ENCODE results near the gene SH3TC2. TPM values are rescaled to one million over a fixed set of nuclear protein-coding genes. Genes with fewer than 3 reads are reported as not detected.

Gene SH3TC2
- total RNA-seq, 2 experiments from 2014 or later: not detected

- H3K27me3 Mint-ChIP-seq: peaks cover 4% of the 10 kb centered on the region
- POLR2A ChIA-PET: no interaction called here
- H3K27ac Mint-ChIP-seq: no peak overlapping the region
- no peaks in the 10 kb centered on the region for H3K36me3 Mint-ChIP-seq (ENCODE audit: low read depth)
- DNase-seq: no peak
- CTCF ChIA-PET: interaction anchor here (1.1 kb wide), 1 partner anchor 16 kb away, joined by 3 read pairs; no protein-coding TSS in a partner anchor
- no peaks in the 10 kb centered on the region for H3K4me1 Mint-ChIP-seq
- no peak overlapping the region for H3K4me3 Mint-ChIP-seq
- peaks cover 3% of the 10 kb centered on the region for H3K9me3 Mint-ChIP-seq
Measured at GRCh38 chr5:149073213-149073612, 10.4 kb upstream of the SH3TC2 start.

GRCh38 chr5:149072791-149073190, 9.9 kb upstream of the SH3TC2 start:
- ChIA-PET CTCF (interaction anchor here (1.1 kb wide), 1 partner anchor 16 kb away, joined by 3 read pairs; no protein-coding TSS in a partner anchor), POLR2A (no interaction called here)
- Mint-ChIP-seq H3K36me3 (ENCODE audit: low read depth) (no peaks in the 10 kb centered on the region), H3K4me3 (no peak overlapping the region), H3K27me3 (peaks cover 4% of the 10 kb centered on the region), H3K4me1 (no peaks in the 10 kb centered on the region), H3K27ac (no peak overlapping the region), H3K9me3 (peaks cover 3% of the 10 kb centered on the region)
- no peak for DNase-seq

- no peaks in the 10 kb centered on the region for H3K9me3 Mint-ChIP-seq
- ChIA-PET CTCF (no interaction called here), POLR2A (no interaction called here)
- peaks cover 2% of the 10 kb centered on the region for H3K27me3 Mint-ChIP-seq
- H3K36me3 Mint-ChIP-seq (ENCODE audit: low read depth): no peaks in the 10 kb centered on the region
- DNase-seq: no peak
- no peaks in the 10 kb centered on the region for H3K4me1 Mint-ChIP-seq
- no peak overlapping the region for H3K27ac Mint-ChIP-seq
- H3K4me3 Mint-ChIP-seq: no peak overlapping the region
Measured at GRCh38 chr5:149072376-149072775, 9.5 kb upstream of the SH3TC2 start.

GRCh38 chr5:149071756-149072155, 8.9 kb upstream of the SH3TC2 start:
- Mint-ChIP-seq H3K27ac (no peak overlapping the region), H3K36me3 (ENCODE audit: low read depth) (no peaks in the 10 kb centered on the region), H3K4me1 (no peaks in the 10 kb centered on the region), H3K4me3 (no peak overlapping the region), H3K27me3 (peaks cover 2% of the 10 kb centered on the region), H3K9me3 (no peaks in the 10 kb centered on the region)
- ChIA-PET CTCF (no interaction called here), POLR2A (no interaction called here)
- no peak for DNase-seq

GRCh38 chr5:149071216-149071615, 8.4 kb upstream of the SH3TC2 start:
- no peak for DNase-seq
- Mint-ChIP-seq H3K36me3 (ENCODE audit: low read depth) (no peaks in the 10 kb centered on the region), H3K4me1 (no peaks in the 10 kb centered on the region), H3K4me3 (no peak overlapping the region), H3K27me3 (peaks cover 2% of the 10 kb centered on the region), H3K9me3 (no peaks in the 10 kb centered on the region), H3K27ac (no peak overlapping the region)
- ChIA-PET CTCF (no interaction called here), POLR2A (no interaction called here)

- DNase-seq: no peak
- Mint-ChIP-seq H3K27me3 (peaks cover 2% of the 10 kb centered on the region), H3K27ac (no peak overlapping the region), H3K4me1 (no peaks in the 10 kb centered on the region), H3K4me3 (no peak overlapping the region), H3K9me3 (no peaks in the 10 kb centered on the region), H3K36me3 (ENCODE audit: low read depth) (no peaks in the 10 kb centered on the region)
- CTCF ChIA-PET: no interaction called here
- POLR2A ChIA-PET: no interaction called here
Measured at GRCh38 chr5:149069711-149070110, 6.8 kb upstream of the SH3TC2 start.

- Mint-ChIP-seq H3K27ac (no peak overlapping the region), H3K4me1 (no peaks in the 10 kb centered on the region), H3K4me3 (no peak overlapping the region), H3K27me3 (peaks cover under 1% of the 10 kb centered on the region), H3K36me3 (ENCODE audit: low read depth) (no peaks in the 10 kb centered on the region), H3K9me3 (no peaks in the 10 kb centered on the region)
- CTCF ChIA-PET: no interaction called here
- POLR2A ChIA-PET: no interaction called here
- DNase-seq: no peak
Measured at GRCh38 chr5:149063896-149064478, 1.1 kb upstream of the SH3TC2 start.

- H3K27me3 Mint-ChIP-seq: peaks cover 6% of the 10 kb centered on the region
- ChIA-PET CTCF (no interaction called here), POLR2A (no interaction called here)
- no peak for DNase-seq
- H3K36me3 Mint-ChIP-seq (ENCODE audit: low read depth): no peaks in the 10 kb centered on the region
- H3K27ac Mint-ChIP-seq: no peak overlapping the region
- no peak overlapping the region for H3K4me3 Mint-ChIP-seq
- H3K9me3 Mint-ChIP-seq: no peaks in the 10 kb centered on the region
- H3K4me1 Mint-ChIP-seq: no peaks in the 10 kb centered on the region
Measured at GRCh38 chr5:149062371-149063016, 368 bp downstream of the SH3TC2 start.

GRCh38 chr5:149061341-149061740, 1.5 kb downstream of the SH3TC2 start:
- CTCF ChIA-PET: no interaction called here
- H3K4me1 Mint-ChIP-seq: no peaks in the 10 kb centered on the region
- H3K4me3 Mint-ChIP-seq: no peak overlapping the region
- no peaks in the 10 kb centered on the region for H3K36me3 Mint-ChIP-seq (ENCODE audit: low read depth)
- H3K27ac Mint-ChIP-seq: no peak overlapping the region
- no peak for DNase-seq
- POLR2A ChIA-PET: no interaction called here
- H3K9me3 Mint-ChIP-seq: no peaks in the 10 kb centered on the region
- peaks cover 6% of the 10 kb centered on the region for H3K27me3 Mint-ChIP-seq

- DNase-seq: no peak
- Mint-ChIP-seq H3K27me3 (peaks cover 6% of the 10 kb centered on the region), H3K9me3 (no peaks in the 10 kb centered on the region), H3K4me1 (no peaks in the 10 kb centered on the region), H3K27ac (no peak overlapping the region), H3K4me3 (no peak overlapping the region), H3K36me3 (ENCODE audit: low read depth) (no peaks in the 10 kb centered on the region)
- CTCF ChIA-PET: no interaction called here
- POLR2A ChIA-PET: no interaction called here
Measured at GRCh38 chr5:149060325-149060724, 2.5 kb downstream of the SH3TC2 start.

GRCh38 chr5:149056616-149057165, 6.2 kb downstream of the SH3TC2 start:
- CTCF ChIA-PET: interaction anchor here (1.5 kb wide), 2 partner anchors 17 to 19 kb away, joined by 3 read pairs; no protein-coding TSS in a partner anchor

GRCh38 chr5:149054416-149054815, 8.4 kb downstream of the SH3TC2 start:
- H3K27me3 Mint-ChIP-seq: peaks cover 8% of the 10 kb centered on the region
- H3K9me3 Mint-ChIP-seq: no peaks in the 10 kb centered on the region
- H3K36me3 Mint-ChIP-seq (ENCODE audit: low read depth): no peaks in the 10 kb centered on the region
- H3K27ac Mint-ChIP-seq: no peak overlapping the region
- H3K4me3 Mint-ChIP-seq: no peak overlapping the region
- POLR2A ChIA-PET: no interaction called here
- CTCF ChIA-PET: no interaction called here
- DNase-seq: no peak
- H3K4me1 Mint-ChIP-seq: no peaks in the 10 kb centered on the region

More at GRCh38 chr5:149056616-149057165, 6.2 kb downstream of the SH3TC2 start:
- H3K4me1 Mint-ChIP-seq: no peaks in the 10 kb centered on the region
- POLR2A ChIA-PET: interaction anchor here (0.7 kb wide), 1 partner anchor 502 kb away, joined by 3 read pairs; no protein-coding TSS in a partner anchor
- H3K27ac Mint-ChIP-seq: no peak overlapping the region
- H3K4me3 Mint-ChIP-seq: no peak overlapping the region
- no peaks in the 10 kb centered on the region for H3K9me3 Mint-ChIP-seq
- H3K27me3 Mint-ChIP-seq: peaks cover 8% of the 10 kb centered on the region
- no peaks in the 10 kb centered on the region for H3K36me3 Mint-ChIP-seq (ENCODE audit: low read depth)
- no peak for DNase-seq

- POLR2A ChIA-PET: no interaction called here
- Mint-ChIP-seq H3K36me3 (ENCODE audit: low read depth) (no peaks in the 10 kb centered on the region), H3K9me3 (no peaks in the 10 kb centered on the region), H3K4me3 (no peak overlapping the region), H3K27ac (no peak overlapping the region), H3K27me3 (peaks cover 2% of the 10 kb centered on the region), H3K4me1 (no peaks in the 10 kb centered on the region)
- no peak for DNase-seq
- CTCF ChIA-PET: interaction anchor here (0.6 kb wide), 2 partner anchors 9 to 315 kb away, joined by 3 read pairs; no protein-coding TSS in a partner anchor
Measured at GRCh38 chr5:149053072-149053695, 9.7 kb downstream of the SH3TC2 start.
